Gastrocnemius medialis (tissue), 4 donors: ENCODE results near the gene SEC24C.

Experiments used
- CTCF ChIP-seq, 5 experiments: fragments of 450-650 bp in 3 of 5; fragments of 200-600 bp in 2 of 5; sonication (generic) in 2 of 5; IDR thresholded peaks in 4 of 5; conservative IDR thresholded peaks in 1 of 5; 1 replicate in 4 of 5; 2 replicates in 1 of 5; pipeline ENCODE4 v1.5.1; 2016 to 2019; ENCODE audit warnings: antibody characterized with exemption in 5 of 5, mild to moderate bottlenecking in 3 of 5, moderate library complexity in 3 of 5
- POLR2A ChIP-seq, 2 donors: fragments of 450-650 bp; IDR thresholded peaks; one replicate each; pipeline ENCODE4 v1.6.1; 2017; ENCODE audit warnings: antibody characterized with exemption in 2 of 2, mild to moderate bottlenecking in 2 of 2, moderate library complexity in 2 of 2

- TF ChIP-seq POLR2A (IDR thresholded peaks at IDR 0.05), result no peak
- no peak for TF ChIP-seq CTCF (IDR thresholded peaks at IDR 0.05 in 4 of 5, conservative IDR thresholded peaks at IDR 0.05 in 1 of 5)
These were observed 42.3 kb downstream of the SEC24C start for GRCh38 chr10:73786512-73786885.
